GM12865 (cell line): Measurements from ENCODE around the gene SORCS2.

Experiments used
- DNase-seq: peaks from one replicate; pipeline ENCODE4 v3.0.0; 2010; ENCODE audit warnings: low read depth
- H3K4me3 ChIP-seq: 2 replicates; pipeline ENCODE4 v1.5.1; 2011; ENCODE audit warnings: mild to moderate bottlenecking, low read depth, low read length, control low read depth
- CTCF ChIP-seq: IDR thresholded peaks from 2 replicates; pipeline ENCODE4 v1.5.1; 2011; ENCODE audit warnings: low read length, control low read depth, low read depth, inconsistent platforms; ENCODE audit not compliant: insufficient read depth; ENCODE audit errors: missing control alignments

Gene SORCS2

GRCh38 chr4:7686070-7686870, 493.9 kb downstream of the SORCS2 start:
- no peak overlapping the region for H3K4me3 ChIP-seq
- no peak for DNase-seq
- TF ChIP-seq CTCF = no peak

- no peak overlapping the region for H3K4me3 ChIP-seq
- DNase-seq = no peak
- TF ChIP-seq CTCF = no peak
Measured at GRCh38 chr4:7687006-7687405, 494.7 kb downstream of the SORCS2 start.

- TF ChIP-seq CTCF = no peak
- DNase-seq = no peak
- no peak overlapping the region for H3K4me3 ChIP-seq
Measured at GRCh38 chr4:7687796-7688195, 495.5 kb downstream of the SORCS2 start.

GRCh38 chr4:7689773-7690693, 497.7 kb downstream of the SORCS2 start:
- no peak for DNase-seq
- TF ChIP-seq CTCF = no peak
- H3K4me3 ChIP-seq = no peak overlapping the region

GRCh38 chr4:7691061-7691460, 498.7 kb downstream of the SORCS2 start:
- H3K4me3 ChIP-seq = no peak overlapping the region
- DNase-seq = no peak
- no peak for TF ChIP-seq CTCF

GRCh38 chr4:7691982-7692381, 499.6 kb downstream of the SORCS2 start:
- no peak overlapping the region for H3K4me3 ChIP-seq
- TF ChIP-seq CTCF = no peak
- DNase-seq = no peak
